IPS-18c (cell line): ENCODE results near the gene ZNF557.

Source experiments
- H3K4me3 ChIP-seq: 2 replicates; pipeline ENCODE4 v1.7.0; 2013; ENCODE audit warnings: low read depth, mild to moderate bottlenecking, low read length, moderate library complexity; ENCODE audit not compliant: insufficient read depth
- H3K9me3 ChIP-seq: one replicate; pipeline ENCODE4 v1.6.1; 2013; ENCODE audit warnings: mild to moderate bottlenecking, low read length, moderate library complexity; ENCODE audit not compliant: control insufficient read depth, insufficient read depth

The ZNF557 gene

DNA sequence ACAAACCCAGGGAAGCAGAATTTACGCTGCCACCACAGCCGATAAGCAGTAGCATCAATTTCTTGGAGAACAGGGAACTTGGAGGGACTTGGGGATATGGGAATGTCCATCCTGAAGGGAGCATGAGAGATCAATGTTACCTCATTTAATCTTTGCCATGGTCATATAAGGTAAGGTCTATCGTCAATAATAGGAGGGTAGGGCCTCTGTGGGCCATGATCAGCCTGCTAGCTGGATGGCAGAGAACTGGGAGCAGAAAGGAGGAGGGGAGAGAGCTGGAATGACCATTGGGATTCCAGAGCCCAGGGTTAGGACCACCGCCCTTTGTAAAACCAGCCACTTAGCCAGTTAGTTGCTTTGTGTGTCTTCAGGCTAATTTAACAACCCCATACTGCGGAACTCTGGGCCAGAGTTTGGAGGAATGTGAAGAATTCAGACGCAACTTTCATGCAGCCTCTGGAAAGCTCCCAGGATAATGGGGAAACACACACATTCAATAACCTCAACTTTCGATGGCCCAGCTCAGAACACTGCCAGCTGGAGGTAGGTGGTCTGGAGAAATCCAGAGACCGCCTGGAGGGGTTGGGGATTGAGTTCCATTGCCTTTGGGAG, 40.3 kb downstream of the ZNF557 start:
- Histone ChIP-seq H3K9me3 (peaks cover 2% of the 10 kb centered on the region), H3K4me3 (no peak overlapping the region)

DNA sequence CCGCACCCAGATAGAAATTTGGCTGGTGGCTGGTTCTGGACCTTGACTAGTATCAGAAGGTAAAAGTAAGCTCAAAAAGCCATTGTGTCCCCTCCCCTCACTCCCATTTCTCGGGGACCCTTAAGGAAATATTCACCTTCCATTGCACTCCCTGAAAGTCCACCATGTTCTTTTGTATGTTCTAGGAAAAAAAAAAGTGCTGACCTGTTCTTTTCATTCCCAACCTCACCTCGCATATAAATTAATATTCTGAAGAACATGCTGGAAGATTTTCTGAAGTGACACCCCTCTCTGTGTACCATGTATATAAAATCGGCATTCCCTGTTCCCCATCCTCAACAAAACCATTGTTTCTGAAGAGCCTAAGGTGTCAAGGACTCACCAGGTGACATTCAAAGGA, 43.2 kb downstream of the ZNF557 start:
- no peak overlapping the region for H3K4me3 ChIP-seq
- peaks cover 6% of the 10 kb centered on the region for H3K9me3 ChIP-seq

DNA sequence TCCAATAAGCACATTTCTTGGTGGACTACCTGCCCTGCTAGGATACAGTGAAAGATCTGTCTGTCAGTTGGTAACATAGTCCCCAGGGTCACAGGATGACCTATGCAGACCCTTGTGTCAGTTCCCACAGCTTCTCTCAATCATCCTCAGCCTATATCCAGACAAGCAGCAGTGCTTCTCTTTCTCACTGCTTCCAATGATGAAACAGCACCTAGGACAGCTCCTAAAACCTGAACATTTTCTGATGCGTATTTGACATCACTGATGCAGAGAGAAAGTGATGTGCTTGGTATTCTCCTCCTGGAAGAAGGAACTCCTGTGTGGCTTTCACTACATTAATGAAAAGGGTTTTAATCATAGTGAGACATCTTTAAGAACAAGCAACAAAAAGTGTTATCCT, 43.7 kb downstream of the ZNF557 start:
- H3K9me3 ChIP-seq: peaks cover 6% of the 10 kb centered on the region
- H3K4me3 ChIP-seq: no peak overlapping the region

DNA sequence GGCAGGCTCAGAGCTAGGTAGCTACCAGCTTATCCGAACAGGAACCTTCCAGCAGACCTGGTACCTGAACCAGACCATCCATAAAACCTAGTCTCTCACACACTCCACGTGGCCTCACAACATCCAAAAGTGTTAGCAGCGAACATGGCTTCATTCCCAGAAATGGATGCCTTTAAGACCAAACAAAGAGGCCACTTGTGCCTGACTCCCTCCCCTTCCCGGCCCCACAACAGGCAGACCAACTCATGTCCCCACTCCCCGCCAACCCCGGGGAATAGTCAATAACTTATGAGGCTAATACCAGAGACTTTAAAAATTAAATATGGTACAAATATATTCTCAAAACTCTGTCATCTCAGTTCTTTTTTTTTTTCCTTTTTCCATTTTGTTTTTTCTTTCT, 46.2 kb downstream of the ZNF557 start:
- peaks cover 6% of the 10 kb centered on the region for H3K9me3 ChIP-seq
- H3K4me3 ChIP-seq: no peak overlapping the region

DNA sequence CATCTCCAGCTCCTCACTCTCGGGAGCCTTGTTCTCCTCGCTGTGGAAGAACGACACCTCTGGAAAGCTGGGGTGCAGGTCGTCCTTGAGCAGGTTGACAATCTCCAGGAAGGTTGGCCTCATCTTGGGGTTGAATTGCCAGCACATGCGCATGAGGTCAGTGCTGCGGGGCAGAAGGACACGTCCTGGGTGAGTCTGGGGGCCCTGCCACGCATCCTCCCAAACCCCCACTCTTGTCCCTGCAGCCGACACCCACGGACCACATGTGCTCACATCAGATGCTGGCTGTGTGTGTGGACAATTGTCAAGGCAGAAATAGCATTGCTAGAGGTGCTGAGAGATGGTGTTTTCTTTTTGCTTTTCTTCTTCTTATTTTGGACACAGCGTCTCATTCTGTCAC, 47.7 kb downstream of the ZNF557 start:
- H3K9me3 ChIP-seq: peaks cover 6% of the 10 kb centered on the region
- no peak overlapping the region for H3K4me3 ChIP-seq

DNA sequence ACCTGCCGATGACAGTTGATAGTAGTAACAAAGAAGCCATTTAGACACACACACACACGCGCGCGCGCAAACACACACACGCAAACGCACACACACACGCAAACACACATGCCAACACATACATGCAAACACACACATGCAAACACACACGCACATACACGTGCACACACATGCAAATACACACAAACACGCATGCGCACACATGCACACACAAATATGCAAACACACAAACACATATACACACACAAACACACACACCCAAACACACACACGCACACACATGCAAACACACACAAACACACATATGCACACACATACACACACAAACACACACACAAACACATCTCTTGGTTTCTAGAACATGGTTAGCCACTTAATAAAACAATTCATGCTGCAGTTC, 50.1 kb downstream of the ZNF557 start:
- Histone ChIP-seq H3K4me3 (no peak overlapping the region), H3K9me3 (peaks cover 4% of the 10 kb centered on the region)

DNA sequence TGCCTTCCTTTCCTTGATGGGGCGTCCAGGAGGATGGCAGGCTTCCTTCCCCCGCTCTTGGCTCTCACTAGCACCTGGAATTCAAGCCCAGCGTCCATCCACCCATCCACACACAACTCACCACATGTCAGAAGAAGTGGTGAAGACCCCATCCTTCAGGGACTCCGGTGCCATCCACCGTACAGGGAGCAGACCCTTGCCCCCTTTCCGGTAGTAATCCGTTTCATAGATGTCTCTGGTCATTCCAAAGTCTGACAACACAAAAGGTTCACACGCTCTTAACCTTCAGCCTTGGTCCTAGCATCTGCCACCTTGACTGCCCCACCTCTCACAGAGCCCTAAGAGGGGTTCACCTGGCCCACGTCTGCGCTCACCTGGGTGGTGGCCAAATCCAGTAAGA, 51.0 kb downstream of the ZNF557 start:
- no peak overlapping the region for H3K4me3 ChIP-seq
- H3K9me3 ChIP-seq: peaks cover 5% of the 10 kb centered on the region

DNA sequence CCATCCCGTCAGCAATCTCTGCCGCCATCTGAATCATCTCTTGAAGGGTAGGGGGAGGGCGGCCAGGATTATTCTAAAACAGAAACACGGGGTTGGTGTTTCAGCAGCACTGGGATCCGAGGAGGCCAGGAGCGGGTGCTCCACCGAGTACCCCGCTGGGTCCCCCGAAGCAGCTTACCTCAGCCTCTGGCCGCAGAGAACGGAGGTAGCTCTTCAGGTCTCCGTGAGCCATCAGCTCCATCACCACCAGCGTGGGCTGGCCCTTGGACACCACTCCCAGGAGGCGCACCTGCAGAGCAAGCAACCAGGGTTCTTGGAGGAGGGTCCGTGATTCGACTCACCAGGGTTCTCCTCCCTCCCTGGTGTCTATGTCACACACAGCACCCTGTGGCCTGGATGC, 53.2 kb downstream of the ZNF557 start:
- Histone ChIP-seq H3K9me3 (peaks cover 9% of the 10 kb centered on the region), H3K4me3 (no peak overlapping the region)

DNA sequence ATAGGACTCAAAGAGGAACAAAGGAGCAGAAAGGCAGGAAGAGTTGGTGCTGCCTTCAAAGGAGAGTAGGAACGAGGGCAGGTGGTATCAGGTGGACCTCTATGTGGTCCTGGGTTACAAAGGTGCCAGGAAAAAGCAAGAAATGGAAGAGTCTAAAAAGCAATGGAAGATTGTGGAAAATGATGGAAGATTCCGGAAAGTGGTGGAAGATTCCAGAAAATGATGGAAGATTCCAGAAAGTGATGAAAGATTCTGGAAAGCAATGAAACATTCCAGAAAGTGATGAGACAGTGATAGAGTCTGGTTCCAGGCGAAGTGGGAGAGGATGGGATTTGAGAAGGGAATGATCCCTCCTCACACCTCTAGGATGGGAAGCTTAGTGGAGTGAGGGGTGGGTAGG, 55.3 kb downstream of the ZNF557 start:
- peaks cover 9% of the 10 kb centered on the region for H3K9me3 ChIP-seq
- no peak overlapping the region for H3K4me3 ChIP-seq

DNA sequence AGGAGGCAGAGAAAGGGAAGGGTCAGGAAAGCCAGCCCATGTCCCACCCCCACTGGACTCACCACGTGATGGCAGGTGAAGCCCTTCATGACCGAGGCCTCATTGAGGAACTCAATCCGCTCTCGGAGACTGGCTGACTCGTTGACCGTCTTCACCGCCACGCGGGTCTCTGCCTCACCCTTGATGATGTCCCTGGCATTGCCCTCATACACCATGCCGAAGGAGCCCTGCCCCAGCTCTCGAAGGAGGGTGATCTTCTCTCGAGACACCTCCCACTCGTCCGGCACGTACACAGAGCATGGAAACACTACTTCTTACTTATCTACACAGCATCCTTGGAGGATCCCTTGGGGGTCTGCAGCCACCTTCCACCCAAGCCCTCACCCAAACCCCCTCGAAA, 55.7 kb downstream of the ZNF557 start:
- Histone ChIP-seq H3K4me3 (no peak overlapping the region), H3K9me3 (peaks cover 9% of the 10 kb centered on the region)

DNA sequence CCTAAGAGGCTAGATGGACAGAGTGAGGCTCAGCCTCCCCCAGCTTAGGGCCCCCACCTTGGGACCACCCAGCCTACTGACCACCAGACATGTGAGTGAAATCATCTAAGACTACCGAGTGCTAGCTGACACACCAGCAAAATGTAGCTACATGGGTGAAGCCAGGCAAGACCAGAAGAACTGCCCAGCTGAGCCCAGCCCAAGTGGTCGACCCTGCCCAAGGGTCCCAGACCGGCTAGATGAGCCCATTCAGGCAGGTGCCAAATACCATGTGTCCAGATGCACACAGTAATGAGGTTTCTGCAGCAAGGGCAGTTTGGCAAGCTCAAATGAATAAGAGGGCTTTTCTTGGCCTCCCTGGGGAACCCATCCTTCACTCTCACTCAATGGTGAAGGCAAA, 56.6 kb downstream of the ZNF557 start:
- no peak overlapping the region for H3K4me3 ChIP-seq
- H3K9me3 ChIP-seq: peaks cover 9% of the 10 kb centered on the region

DNA sequence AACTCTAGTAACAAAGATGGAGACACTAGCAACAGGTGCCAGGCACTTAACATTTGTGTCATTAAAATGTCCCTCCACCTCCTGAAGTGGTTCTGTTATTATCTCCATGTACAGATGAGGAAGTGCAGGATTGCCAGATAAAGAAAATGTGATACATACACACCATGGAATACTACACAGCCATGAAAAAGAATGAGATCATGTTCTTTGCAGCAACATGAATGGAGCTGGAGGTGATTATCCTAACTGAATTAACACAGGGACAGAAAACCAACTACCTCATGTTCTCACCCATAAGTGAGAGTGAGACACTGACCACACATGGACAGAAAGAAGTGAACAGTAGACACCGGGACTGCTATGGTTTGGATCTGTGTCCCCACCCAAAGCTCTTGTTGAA, 60.5 kb downstream of the ZNF557 start:
- Histone ChIP-seq H3K9me3 (peaks cover 9% of the 10 kb centered on the region), H3K4me3 (no peak overlapping the region)

DNA sequence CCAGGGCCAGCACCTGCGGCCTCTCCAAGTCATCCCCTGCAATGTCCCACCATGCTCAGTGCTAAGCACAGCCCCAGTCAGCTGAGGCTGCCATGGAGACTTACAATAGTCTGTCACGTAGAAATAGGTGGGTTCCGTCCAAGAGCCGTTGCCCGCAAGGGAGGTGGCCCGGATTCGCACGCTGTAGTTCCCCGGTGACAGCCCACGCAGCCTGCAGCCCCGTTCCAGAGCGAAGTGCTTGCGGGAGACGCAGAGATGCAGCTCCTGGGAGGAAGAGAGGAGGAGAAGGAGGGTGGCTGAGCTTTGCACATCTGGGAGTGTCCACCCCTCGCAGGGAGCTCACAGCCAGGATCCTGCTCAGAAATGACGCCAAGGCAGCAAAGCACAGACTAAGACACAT, 62.6 kb downstream of the ZNF557 start:
- H3K9me3 ChIP-seq: no peaks in the 10 kb centered on the region
- no peak overlapping the region for H3K4me3 ChIP-seq

DNA sequence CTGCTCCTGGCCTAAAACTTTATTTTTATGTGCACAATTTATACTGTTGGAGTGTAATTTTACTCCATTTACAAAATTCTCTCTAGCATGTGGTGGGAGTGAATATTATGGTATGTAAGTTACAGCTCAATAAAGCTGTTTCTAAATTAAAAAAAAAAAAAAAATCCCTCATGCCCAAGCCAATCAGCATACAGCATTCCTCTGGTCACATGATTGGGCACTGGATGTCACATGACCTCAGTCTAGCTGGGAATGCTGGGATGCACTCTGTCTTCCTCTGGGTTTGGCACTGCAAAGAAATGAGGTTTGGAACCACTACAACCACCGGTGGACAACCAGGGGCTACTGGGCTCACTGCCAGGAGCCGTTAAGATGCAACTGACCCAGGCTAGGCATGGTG, 67.6 kb downstream of the ZNF557 start:
- H3K9me3 ChIP-seq: peaks cover 4% of the 10 kb centered on the region
- H3K4me3 ChIP-seq: no peak overlapping the region
